Measurements from ENCODE around the gene BID. TPM values are rescaled to one million over a fixed set of nuclear protein-coding genes. Genes with fewer than 3 reads are reported as not detected.

The BID gene
- total and polyA plus RNA-seq, 12 donors: 3.8 to 26.6 (median 10.6) TPM

GRCh38 chr22:17684245-17684644 lies 90.0 kb downstream of the BID start:
- no peak for TF ChIP-seq CTCF (IDR thresholded peaks at IDR 0.05)
- TF ChIP-seq POLR2A (IDR thresholded peaks at IDR 0.05): no peak
- H3K4me1 ChIP-seq (replicated peaks in 1 of 2): no peaks in the 10 kb centered on the region
- no peaks in the 10 kb centered on the region for H3K9me3 ChIP-seq (replicated peaks in 1 of 3)
- no peak overlapping the region for H3K4me3 ChIP-seq
- intact Hi-C loops (cut with DNase I): no loop called here
- no peak for DNase-seq
- no peak overlapping the region for H3K27ac ChIP-seq
- H3K27me3 ChIP-seq: no peaks in the 10 kb centered on the region
- 74 to 76% (median 75%) methylated on average over 3 of the region's 3 CpGs for WGBS, 4 donors
- peaks cover 0 to 5% of the 10 kb centered on the region in 2 donors for H3K36me3 ChIP-seq (replicated peaks in 1 of 2)

Small RNA genes within 50 kb of the gene (microRNA-seq; reads per million reads assigned to microRNA genes)
- gene MIR3198-1: 0 reads per million in 3 donors

Small RNA genes within 50 kb of the gene (small RNA-seq; reads per million reads assigned to genes)
- gene MIR3198-1: 0 reads per million in 2 donors

Other genes with a start within 250 kb of the BID start
- gene SLC25A18, start 211.0 kb downstream of the BID start, total RNA-seq: 1 to 10 TPM in 4 of 9 donors, under 1 TPM in 4, not detected in 1; 0.23 to 3.1 (median 0.98) TPM
- 1 to 10 TPM in 2 of 3 donors, under 1 TPM in 1; 0.16 to 2.5 (median 2.3) TPM for gene SLC25A18, start 211.0 kb downstream of the BID start, polyA plus RNA-seq
- gene ATP6V1E1, start 145.7 kb downstream of the BID start, total RNA-seq: 100 to 1,000 TPM; 137 to 302 (median 191) TPM
- 100 to 1,000 TPM in 1 of 3 donors, 10 to 100 TPM in 2; 88.1 to 388 (median 91.5) TPM for gene ATP6V1E1, start 145.7 kb downstream of the BID start, polyA plus RNA-seq
- gene BCL2L13, start 135.7 kb downstream of the BID start, total RNA-seq: 100 to 1,000 TPM in 4 of 9 donors, 10 to 100 TPM in 5; 64.7 to 142 (median 98.4) TPM
- gene BCL2L13, start 135.7 kb downstream of the BID start, polyA plus RNA-seq: 10 to 100 TPM; 30.9 to 81.4 (median 39.1) TPM

Data from adrenal gland (tissue), 12 donors.